T-helper 9 cell (primary cell): ENCODE measurements around the gene U2AF2.

Experiments
- DNase-seq: peaks from one replicate; pipeline ENCODE4 v3.0.0-alpha.2; 2020

The U2AF2 gene

DNA sequence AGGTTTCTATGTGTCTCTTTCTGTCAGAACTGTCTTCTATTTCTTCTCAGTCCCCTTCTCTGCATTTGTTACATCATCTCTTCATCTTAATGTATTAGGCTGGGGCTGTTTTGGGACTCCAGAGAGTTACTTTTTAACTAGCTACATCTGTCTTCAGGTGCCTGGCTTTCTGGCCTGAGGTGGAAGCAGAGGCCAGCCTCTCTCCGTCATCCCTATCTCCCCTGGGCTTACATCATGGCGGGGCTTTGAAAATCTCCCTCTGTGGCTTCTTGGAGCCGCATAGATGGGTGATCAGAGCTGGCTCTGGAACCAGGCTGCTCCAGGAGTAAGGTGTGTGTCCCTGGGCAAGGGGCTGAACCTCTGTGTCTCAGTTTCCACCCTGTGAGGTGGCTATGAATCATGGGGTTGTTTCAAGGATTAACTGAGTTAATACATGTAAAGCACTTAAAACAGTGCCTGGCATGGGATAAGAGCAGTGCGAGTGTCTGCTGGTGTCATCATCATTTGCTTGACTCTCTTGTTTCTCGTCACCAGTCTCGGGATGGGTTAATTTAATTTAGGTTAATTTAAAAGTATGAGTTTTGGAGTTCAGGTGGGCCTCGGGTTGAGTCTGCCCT, 22.2 kb downstream of the U2AF2 start:
- DNase-seq, result no peak

DNA sequence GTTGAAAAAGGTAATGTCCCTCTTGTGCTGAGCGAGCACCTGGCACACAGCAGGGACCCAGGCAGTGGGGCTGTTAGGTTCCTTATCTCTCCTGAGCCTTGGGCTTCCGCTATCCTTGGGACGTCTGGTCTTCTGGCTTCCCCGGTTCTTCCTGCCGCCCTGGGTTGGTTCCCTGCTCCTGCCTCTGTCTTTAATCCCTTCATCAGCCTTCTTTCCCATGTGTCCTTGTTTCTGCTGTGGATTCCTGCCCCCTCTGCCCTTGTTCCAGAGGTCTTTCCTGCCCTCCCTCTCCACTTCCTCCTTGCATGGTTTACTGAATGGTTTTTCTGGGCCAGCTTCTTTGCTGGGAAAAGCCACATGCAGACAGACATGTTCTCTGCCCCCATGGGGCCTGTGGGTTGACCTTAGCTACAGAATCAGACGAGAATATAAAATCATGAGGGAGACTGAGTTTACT, 22.8 kb downstream of the U2AF2 start:
- no peak for DNase-seq

DNA sequence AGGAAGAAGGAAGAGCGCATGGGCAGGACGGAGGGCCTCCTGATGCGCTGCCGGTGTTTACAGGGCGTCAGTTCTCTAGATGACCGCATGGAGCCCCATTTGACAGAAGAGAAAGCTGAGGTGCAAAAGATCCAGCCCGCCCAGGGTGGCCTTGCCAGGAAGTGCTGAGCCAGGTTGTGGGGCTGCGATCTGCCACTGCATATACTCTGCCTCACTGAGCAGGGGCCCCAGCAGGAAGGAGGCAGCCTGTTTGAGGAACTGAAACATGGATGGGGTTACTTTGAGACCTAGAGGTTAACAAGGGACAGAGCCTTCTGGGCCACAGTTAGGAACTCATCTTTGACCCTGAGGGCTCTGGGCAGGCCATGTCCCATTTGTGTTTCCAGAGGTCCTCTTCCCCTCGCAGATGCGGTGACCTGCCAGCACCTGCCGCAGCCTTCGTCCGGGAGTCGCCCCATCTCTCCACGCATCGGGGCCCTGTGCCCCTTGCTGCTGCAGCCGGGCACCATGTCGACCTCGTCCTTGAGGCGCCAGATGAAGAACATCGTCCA, 23.4 kb downstream of the U2AF2 start:
- DNase-seq, result no peak

DNA sequence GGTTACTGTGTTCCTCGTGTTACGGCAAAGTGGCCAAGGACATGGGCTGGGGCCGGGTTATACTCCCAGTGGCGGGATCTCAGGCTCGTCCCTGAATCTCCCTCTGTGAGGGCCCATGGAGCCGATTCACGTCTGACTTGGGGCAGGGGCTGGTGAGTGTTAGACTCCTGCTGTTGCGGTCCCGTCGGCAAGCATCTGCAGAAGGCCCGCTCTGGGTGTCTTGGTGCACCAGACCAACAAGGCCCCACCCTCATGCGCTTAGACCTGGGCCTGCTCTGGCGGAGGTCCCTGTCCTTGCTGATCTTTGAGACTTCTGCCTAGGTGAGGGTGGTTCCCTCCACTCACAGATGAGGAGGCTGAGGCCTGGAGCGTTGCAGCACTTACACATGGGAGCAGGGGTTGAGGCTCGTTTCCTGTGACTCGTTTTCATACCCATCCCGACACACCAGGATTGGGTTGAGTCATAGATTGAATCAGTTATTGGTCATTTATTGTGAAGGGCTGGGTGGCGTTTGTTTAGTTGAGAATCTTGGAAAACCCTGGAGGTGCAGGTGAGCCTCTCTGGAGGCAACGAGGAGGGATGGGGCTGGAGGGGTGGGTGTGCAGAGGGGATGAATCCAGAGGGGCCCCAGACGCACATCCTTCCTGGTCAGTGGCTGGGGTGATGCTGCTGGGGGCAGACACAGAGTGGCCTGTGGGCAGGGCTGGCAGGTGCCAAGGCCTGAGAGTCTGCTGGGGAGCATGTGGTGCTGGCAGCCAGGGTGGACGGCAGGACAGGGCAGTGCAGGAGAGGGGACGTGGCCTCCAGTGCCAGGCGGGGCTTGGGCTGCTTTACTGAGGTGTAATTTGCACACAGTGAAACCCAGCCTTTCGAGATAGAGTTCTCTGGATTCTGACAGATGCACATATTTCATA, 24.8 kb downstream of the U2AF2 start:
- DNase-seq, result no peak

DNA sequence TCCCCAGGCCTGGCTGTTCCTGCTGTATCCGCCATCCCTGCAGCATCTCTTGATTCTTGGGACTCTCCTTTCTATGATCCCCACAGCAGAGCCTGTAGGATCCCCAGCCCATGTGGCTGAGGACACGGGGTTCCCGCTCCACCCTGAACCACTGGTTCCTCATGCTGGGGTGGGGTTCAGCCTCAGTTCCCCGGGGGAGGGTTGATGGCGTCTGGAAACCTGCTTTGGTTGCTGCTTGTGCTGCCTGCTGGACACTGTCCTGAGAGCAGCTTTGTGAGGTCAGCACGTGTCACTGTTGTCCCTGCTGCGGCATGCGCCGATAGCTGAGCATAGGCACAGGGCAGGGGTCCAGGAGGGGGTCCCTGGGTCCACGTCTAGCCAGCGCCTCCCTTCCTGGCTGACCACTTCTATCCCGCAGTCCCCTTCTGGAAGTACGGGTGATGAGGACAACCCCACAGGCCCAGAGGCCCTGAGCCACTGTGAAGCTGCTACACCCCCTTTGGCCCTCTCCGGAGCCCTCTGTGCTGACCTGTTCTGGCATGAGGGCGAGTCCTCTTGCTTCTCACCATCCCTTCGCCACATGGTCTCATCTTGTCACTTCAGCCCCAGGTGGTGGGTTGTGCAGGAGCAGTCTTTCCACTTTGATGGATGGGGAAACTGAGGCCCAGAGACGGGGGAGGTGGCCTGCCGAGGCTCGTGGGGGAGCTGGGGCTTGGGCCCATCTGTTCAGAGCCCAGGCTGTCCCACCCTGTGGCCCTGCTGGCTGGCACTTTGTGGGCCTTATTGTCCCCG, 25.7 kb downstream of the U2AF2 start:
- DNase-seq, result no peak

DNA sequence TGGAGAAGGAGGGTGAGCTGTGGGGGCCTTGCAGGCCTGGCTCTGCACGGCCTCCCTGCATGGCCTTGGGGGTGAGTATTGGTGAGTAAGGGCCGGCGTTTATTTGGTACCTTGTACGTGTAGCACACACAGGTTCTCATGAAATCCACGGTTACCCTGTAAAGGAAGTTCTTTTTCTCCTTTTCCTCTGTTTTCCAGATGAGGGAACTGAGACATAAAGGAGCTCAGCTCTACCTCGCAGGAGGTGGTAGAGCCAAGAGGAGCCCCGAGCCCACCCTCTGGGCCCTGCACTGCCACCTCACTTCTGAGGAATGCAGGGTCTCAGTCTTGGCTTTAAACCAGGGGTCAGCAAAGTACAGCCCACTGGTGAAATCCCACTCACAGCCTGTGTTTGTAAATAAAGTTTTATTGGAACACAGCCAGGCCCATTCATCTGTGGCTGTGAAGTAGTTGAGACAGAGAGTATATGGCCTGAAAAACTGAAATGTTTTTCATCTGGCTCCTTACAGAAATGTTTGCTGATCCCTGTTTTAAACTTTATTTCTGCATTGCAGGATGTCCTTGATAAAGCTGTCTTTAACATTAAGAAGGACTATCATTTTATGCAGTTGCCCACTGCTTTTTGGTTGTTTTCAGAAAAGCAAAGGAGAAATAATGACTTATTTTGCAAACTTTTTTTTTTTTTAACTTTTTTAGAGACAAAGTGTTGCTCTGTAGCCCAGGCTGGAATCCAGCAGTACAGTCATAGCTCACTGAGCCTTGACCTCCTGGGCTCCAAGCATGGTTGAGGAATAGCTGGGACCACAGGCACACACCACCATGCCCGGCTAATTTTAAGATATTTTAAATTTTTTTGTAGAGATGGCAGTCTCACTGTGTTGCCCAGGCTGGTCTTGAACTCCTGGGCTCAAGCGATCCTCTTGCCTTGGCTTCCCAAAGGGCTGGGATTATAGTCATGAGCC, 26.6 kb downstream of the U2AF2 start:
- no peak for DNase-seq

DNA sequence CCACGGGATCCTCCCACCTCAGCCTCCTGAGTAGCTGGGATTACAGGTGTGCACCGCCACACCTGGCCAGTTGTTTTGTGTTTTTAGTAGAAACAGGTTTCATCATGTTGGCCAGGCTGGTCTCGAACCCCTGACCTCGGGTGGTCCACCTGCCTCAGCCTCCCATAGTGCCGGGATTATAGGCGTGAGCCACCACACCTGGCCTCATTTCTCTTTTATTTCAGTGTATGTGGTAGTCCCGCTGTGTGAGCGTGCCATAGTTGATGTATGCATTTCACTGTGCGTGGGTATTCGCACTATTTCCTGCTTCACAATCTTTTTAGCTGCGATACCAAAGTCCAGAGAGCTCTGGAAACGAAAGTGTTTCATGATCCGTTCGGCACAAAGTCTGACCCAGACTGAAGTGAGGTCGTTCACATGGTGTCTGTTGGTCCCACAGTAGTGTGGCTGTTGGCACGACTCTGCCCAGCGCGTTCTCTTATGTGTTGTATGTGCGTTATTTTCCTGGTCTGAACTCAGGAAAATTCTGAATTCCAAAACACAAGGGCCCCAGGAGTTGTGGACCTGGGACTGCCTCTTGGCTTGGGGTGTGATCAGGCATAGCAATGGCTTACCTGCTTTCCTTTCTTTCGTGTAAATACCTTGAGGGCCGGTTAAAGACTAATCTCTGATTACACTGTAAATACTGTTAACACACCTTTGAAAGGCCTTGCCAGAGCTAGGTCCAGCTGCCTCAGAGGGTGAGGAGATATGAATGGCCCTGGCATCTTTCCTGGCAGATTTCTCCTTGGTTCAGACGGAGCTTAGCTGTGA, 28.8 kb downstream of the U2AF2 start:
- no peak for DNase-seq

DNA sequence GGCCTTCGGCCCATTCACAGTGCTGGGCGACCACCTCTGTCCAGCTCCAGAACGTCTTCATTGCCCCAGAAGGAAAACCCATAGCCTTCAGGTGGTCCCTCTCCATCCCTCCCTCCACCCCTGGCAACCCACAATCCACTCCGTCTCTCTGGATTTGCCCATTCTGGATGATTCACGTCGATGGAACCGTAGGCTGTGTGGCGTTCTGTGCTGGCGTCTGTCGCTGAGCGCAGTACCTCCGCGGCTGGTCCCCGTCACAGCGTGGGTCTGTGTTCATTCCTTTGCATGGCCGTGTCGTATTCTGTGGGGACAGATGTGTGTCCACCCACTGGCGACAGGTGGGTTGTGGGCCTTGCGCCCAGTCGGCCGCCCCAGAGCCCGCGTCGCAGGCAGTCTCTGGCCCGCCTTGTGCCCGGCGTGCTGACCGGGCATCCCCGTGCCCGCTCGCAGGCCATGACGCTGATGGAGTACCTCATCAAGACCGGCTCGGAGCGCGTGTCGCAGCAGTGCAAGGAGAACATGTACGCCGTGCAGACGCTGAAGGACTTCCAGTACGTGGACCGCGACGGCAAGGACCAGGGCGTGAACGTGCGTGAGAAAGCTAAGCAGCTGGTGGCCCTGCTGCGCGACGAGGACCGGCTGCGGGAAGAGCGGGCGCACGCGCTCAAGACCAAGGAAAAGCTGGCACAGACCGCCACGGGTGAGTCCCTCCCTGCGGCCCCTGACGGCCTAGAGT, 30.3 kb downstream of the U2AF2 start:
- no peak for DNase-seq

DNA sequence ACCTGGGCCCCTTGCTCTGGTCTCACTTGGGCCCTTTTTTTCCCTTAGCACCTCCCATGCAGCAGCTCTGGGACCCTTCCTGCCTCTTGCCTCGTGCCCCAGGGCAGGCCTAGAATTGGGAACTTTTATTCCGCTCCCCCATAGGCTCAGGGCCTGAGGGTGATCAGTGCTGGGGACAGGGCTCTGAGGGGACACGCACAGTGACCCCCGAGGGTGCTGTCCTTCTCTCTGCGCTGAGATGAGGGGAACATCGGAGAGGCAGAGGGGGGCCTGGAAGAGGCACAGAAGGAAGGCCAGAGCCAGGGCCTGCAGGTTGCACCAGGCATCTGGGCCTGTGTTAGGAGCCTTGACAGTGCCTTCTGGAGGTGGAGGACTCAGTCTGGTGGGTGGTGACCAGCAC, 30.9 kb downstream of the U2AF2 start:
- DNase-seq, result no peak

DNA sequence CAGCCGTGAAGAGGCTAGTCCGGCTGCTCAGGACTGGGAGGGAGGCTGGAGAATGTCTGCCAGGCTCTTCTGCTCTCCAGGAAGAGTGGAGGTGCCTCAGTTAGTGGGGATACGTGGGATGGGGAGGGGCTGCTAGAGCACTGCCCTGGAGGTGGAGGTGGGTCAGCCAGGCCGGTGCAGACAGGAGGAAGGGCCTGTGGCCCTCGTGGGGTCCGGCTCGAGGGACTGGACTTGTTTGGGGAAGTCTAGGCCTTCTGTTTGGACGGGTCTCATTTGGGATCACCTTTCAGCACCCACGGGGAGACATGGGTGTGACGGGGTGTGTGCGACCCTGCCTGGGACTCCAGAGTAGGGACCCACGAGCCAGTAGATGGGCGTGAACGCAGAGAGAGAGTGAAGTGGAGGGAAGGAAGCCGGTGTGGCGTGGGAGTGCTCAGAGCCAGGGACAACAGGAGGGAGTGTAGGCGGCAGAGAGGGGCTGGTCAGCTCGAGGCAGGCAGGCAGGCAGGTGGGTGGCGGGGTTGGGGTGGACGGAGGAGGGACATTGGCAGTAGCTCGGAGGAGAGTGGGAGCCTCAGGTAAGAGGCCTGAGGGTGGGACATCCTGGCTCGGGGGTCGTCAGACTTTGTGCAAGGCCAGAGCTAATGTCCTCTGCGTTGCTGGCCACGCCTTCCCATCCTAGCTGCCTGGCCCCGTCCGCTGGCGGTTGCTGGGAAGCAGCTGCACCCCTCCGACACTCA, 31.6 kb downstream of the U2AF2 start:
- no peak for DNase-seq

DNA sequence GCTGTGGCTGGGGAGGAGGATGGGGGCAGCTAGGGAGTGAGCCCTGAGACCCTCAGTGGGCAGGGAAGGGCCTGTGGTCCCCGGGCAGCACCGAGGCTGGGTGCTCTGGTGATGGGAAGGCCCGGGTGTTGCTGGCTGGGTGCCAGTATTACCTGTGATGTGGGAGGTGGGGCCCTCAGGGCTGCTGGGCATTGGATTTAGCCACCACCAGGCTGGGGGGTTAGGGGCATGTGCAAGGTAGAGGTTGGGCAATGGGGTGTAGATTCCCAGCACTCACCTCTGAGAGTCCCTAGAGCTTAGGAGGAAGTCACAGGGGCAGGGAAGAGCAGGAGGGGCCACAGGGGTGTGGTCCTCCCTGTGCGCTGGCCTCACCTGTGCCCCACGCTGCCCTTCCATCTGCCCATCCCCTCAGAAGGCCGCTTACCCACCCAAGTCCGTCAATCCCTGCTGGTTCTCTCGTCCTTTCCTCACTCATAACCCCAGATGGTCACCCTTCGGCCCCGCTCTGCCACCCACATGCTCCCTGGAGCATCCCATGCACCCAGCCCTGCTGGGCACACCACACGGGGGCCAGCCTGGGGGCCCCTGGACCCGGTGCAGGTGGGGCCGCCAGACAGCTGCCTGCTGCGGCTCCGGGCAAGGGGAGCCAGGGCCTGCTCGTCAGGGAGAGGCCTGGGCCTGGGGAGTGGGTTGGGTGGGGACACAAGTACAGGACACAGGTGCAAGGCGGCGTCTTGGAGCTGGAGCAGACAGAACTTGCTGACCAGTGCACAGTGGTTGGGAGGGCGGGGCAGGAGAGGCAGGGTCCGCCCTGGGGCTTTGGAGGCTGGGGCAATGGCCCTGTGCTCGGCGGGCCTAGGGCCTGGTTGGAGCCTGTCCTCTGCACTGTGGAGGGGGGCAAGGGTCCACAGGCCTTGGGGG, 32.7 kb downstream of the U2AF2 start:
- no peak for DNase-seq

DNA sequence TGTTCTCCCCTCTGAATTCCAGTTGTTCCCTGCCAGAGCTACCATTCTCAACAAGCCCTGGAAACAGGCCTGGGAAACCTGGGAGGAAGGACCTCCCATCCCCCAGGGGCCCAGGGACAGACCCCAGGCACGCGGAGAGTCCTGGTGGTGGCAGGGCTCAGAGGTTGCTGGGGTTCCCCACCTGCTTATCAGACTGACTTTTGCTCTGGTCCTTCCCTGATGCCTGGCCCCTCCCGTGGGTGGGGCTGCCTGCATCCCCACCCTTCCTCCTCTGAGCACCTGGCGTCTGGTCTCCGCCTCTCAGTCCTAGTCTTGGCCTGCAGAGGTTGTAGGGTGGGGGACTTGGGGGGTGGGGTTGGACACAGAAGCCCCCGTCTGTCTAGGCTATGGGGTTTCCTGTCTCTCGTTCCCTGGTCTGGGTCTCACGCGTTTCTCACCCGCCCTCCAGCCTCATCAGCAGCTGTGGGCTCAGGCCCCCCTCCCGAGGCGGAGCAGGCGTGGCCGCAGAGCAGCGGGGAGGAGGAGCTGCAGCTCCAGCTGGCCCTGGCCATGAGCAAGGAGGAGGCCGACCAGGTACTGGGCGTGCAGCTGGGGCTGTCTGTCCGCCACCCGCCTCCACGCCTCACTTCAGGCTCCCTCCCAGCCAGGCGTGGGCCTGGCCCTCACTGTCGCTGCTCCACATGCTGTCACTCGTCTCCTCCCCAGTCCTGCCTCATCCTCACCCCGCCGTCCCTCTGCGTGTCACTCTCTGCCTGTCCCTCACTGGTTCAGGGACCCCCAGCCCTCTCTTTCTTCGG, 33.8 kb downstream of the U2AF2 start:
- DNase-seq, result no peak

DNA sequence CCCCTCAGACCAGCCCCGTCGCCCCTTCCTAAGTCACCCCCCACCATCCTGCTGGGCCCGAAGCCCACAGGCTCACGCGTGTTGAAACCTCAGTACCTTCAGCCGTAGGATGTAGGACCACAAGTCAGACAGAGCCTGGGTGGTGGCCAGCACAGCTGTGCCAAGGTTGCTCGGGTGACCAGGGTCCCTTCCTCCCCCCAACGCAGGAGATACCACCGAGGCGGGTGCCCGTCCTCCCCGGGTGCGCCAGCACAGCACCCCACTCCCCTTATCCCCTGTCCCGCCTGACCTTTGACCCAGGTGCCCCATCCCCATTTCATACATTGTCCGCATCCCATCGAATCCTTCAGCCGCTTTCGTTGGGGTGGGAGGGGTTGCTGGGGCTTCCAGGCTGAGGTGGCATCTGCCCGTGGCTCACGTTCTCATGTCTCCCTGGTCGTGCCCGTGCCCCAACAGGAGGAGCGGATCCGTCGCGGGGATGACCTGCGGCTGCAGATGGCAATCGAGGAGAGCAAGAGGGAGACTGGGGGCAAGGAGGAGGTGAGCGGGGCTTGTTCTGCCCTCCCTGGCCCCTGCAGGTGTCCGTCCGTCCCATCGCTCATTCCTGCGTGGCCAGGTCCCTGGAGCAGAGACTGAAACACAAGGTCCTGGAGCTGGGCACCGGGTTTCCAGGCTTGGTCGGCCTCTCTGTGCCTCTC, 34.7 kb downstream of the U2AF2 start:
- no peak for DNase-seq

DNA sequence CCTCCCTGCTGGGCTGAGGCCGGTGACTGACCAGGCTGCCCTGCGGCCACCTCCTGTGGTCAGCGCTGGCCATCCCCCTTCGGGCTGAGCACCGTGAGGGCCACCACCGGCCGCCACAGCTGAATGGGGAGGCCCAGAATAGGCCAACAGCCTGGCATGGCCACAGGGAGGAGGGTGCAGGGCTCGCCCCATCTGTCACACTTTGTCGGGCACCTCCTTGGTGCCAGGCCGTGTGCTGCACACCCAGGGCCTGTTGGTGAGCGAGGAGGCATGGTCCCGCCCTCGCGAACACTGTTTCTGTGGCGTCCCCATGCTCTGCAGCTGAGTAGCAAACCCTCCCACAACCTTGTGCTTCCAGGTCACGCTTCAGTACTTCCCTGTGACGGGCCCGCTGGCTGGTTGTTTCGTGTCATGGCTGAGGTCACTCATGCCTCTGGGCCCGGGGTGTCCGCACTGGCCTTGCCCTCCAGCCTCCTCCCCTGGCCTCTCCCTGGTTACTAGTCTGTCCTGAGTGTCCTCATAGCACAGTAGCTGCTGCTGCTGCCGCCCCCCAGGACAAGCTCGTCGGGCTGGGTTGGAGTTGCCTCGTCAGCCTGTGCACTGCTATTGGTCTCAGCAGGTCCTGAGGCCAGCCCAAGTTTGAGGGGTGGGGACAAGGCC, 35.4 kb downstream of the U2AF2 start:
- no peak for DNase-seq

DNA sequence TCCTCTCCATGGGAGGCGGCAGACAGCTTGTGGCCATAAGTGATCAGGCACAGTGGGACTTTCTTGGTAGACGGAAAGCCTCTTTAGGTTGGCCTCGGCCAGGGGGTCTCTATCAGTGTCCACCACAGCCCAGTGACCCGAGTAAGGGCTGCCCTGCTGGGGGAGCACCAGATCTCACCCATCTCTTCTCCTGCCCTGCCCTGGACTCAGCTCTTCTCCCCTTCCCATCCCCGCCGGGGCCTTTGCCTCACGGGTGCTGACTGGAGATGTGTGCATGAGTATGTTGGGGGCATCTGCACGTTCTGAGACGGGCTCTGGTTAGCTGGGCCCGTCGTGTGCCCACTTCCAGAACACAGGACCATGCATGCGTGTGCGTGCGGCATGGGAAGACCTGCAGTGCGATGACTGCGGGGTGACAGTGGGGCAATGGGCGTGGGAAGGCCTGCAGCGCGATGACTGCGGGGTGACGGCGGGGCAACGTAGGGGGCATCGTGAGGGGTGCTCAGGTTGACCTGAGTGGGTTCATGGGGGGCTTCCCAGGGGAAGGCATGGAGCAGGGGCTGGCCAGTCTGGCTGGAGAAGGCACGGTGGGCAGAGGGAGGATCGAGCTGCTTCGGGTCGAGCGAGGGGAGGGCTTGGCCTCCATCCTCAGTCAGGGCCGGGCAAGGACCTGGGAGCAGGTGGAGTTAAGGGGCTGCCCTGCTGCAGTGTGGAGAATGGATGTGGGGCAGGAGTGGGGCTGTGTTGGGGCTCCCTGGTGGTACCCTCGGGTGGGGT, 36.1 kb downstream of the U2AF2 start:
- no peak for DNase-seq
